DND-41 (cell line): ENCODE data around the gene SLC39A10.
A peak's percentile ranks its signal among the peaks of the same experiment; 100 is the strongest.

ENCODE experiments used
- ATAC-seq: fragments of 200-7000 bp; cut with Tn5 transposase; 3 replicates; pipeline ENCODE4 v1.9.1; 2021; ENCODE audit warnings: low read depth; ENCODE audit not compliant: insufficient read depth
- DNase-seq: peaks from one replicate; pipeline ENCODE4 v3.0.0-alpha.2; 2020
- H2AFZ ChIP-seq: 2 replicates; pipeline ENCODE4 v1.6.0; 2012; ENCODE audit warnings: low read depth, low read length
- H3K27ac ChIP-seq: 2 replicates; pipeline ENCODE4 v1.5.1; 2012; ENCODE audit warnings: low read length, inconsistent platforms
- H3K27me3 ChIP-seq: fragments of 200-600 bp; sonication (generic); 2 replicates; pipeline ENCODE4 v1.6.0; 2012; ENCODE audit warnings: low read length, mild to moderate bottlenecking, inconsistent platforms; ENCODE audit not compliant: insufficient read depth, poor library complexity
- H3K36me3 ChIP-seq: 2 replicates; pipeline ENCODE4 v1.5.1; 2012; ENCODE audit warnings: low read length, inconsistent platforms; ENCODE audit not compliant: insufficient read depth
- H3K4me1 ChIP-seq: 2 replicates; pipeline ENCODE4 v1.5.1; 2012; ENCODE audit warnings: mild to moderate bottlenecking, low read length; ENCODE audit not compliant: insufficient read depth
- H3K4me2 ChIP-seq: 2 replicates; pipeline ENCODE4 v1.6.0; 2012; ENCODE audit warnings: mild to moderate bottlenecking, moderate library complexity, low read length, inconsistent platforms; ENCODE audit not compliant: insufficient read depth
- H3K4me3 ChIP-seq, 2 experiments: fragments of 200-600 bp in 1 of 2; shearing (Covaris generic) in 1 of 2; 2 replicates each; pipeline ENCODE4 v1.5.1; 2012 to 2016; ENCODE audit warnings: inconsistent platforms in 2 of 2, low read length in 2 of 2, mild to moderate bottlenecking in 2 of 2, low read depth in 1 of 2, moderate library complexity in 1 of 2
- H3K79me2 ChIP-seq: 2 replicates; pipeline ENCODE4 v1.6.0; 2012; ENCODE audit warnings: low read length, inconsistent platforms; ENCODE audit not compliant: insufficient read depth
- H3K9ac ChIP-seq: 2 replicates; pipeline ENCODE4 v1.6.0; 2012; ENCODE audit warnings: low read depth, mild to moderate bottlenecking, inconsistent platforms, low read length, moderate library complexity
- H3K9me3 ChIP-seq: 2 replicates; pipeline ENCODE4 v1.5.1; 2012; ENCODE audit warnings: low read length, moderate library complexity, mild to moderate bottlenecking, inconsistent platforms; ENCODE audit not compliant: insufficient read depth, severe bottlenecking
- H4K20me1 ChIP-seq: 2 replicates; pipeline ENCODE4 v1.6.0; 2012; ENCODE audit warnings: low read length; ENCODE audit not compliant: insufficient read depth
- EZH2 ChIP-seq: IDR thresholded peaks from 3 replicates; pipeline ENCODE4 v1.6.1; 2012; ENCODE audit warnings: borderline replicate concordance, low read depth, mild to moderate bottlenecking, moderate library complexity, low read length, inconsistent platforms; ENCODE audit not compliant: severe bottlenecking
- TF ChIP-seq, protein P1 (sequence below): IDR thresholded peaks from 2 replicates; pipeline ENCODE4 v1.5.1; 2012; ENCODE audit warnings: borderline replicate concordance, low read length, moderate library complexity, mild to moderate bottlenecking; ENCODE audit not compliant: poor library complexity, severe bottlenecking; ENCODE audit errors: extremely low read depth

The SLC39A10 gene

DNA sequence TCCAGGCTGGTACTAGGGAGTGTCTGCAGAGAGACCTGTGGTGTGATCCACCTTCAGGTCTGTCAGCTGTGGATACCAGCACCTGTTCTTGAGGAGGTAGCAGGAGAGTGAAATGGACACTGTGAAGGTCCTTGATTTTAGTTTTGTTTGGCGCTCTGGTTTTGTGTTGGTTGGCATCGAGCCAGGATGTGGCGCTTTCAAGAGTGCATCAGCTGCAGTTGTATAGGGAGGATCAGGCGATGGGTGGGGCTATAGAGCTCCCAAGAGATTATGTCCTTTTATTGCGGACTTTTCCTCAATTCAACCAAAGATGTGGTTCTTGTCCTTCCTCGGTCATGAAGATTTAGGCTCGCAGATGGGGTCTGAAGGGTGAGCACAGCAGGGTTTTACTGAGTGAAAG, 37.5 kb downstream of the SLC39A10 start:
- Histone ChIP-seq H3K36me3 (peaks cover 30% of the 10 kb centered on the region), H4K20me1 (no peaks in the 10 kb centered on the region), H3K79me2 (peaks cover 90% of the 10 kb centered on the region), H3K9me3 (peaks cover 5% of the 10 kb centered on the region), H3K9ac (no peak overlapping the region), H3K27me3 (no peaks in the 10 kb centered on the region), H3K4me2 (no peak overlapping the region), H3K4me1 (peaks cover 9% of the 10 kb centered on the region), H2AFZ (no peak overlapping the region), H3K4me3 (no peak overlapping the region), H3K27ac (no peak overlapping the region)
- peak; percentile 29; the same call in 2 of the 3 replicates for ATAC-seq
- no peak for DNase-seq
- no peak for TF ChIP-seq EZH2
- TF ChIP-seq, protein P1, sequence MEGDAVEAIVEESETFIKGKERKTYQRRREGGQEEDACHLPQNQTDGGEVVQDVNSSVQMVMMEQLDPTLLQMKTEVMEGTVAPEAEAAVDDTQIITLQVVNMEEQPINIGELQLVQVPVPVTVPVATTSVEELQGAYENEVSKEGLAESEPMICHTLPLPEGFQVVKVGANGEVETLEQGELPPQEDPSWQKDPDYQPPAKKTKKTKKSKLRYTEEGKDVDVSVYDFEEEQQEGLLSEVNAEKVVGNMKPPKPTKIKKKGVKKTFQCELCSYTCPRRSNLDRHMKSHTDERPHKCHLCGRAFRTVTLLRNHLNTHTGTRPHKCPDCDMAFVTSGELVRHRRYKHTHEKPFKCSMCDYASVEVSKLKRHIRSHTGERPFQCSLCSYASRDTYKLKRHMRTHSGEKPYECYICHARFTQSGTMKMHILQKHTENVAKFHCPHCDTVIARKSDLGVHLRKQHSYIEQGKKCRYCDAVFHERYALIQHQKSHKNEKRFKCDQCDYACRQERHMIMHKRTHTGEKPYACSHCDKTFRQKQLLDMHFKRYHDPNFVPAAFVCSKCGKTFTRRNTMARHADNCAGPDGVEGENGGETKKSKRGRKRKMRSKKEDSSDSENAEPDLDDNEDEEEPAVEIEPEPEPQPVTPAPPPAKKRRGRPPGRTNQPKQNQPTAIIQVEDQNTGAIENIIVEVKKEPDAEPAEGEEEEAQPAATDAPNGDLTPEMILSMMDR = no peak

DNA sequence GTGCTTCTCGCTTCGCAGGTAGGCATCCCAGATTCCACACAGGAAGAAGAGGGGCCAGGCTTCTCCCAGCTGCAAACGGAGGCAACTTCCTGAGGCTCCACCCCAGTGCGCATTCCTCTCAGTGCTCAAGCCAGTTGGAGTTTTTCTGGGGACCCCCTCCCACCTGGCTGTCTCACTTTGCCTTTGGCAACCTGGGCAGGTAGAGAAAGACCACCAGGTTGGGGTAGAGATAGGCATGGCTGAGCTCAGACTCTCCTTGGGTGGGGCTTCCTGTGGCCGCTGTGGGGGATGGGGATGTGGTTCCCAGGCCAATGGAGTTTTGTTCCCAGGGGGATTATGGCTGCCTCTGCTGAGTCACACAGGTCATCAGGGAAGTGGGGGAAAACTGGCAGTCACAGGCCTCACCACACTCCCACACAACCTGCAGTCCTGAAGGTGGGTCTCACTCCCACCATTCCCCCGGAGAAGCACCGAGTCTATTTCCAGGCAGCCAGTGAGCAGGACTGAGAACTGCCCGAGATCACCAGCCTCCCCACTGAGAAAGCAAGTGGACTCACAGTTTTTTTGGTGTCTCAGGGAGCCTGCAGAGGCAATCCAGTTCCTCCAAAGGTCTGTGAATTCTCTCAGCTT, 38.1 kb downstream of the SLC39A10 start:
- Histone ChIP-seq H3K4me2 (no peak overlapping the region), H2AFZ (no peak overlapping the region), H3K27me3 (no peaks in the 10 kb centered on the region), H4K20me1 (no peaks in the 10 kb centered on the region), H3K9me3 (peaks cover 10% of the 10 kb centered on the region), H3K79me2 (peaks cover 90% of the 10 kb centered on the region), H3K9ac (no peak overlapping the region), H3K36me3 (peaks cover 30% of the 10 kb centered on the region), H3K4me3 (no peak overlapping the region), H3K4me1 (peaks cover 9% of the 10 kb centered on the region), H3K27ac (0 out of 2 replicates have a peak overlapping the region, but pooled peaks have one; percentile 5)
- DNase-seq (no peak), ATAC-seq (no peak)
- TF ChIP-seq, protein P1 = no peak
- TF ChIP-seq EZH2 = no peak

DNA sequence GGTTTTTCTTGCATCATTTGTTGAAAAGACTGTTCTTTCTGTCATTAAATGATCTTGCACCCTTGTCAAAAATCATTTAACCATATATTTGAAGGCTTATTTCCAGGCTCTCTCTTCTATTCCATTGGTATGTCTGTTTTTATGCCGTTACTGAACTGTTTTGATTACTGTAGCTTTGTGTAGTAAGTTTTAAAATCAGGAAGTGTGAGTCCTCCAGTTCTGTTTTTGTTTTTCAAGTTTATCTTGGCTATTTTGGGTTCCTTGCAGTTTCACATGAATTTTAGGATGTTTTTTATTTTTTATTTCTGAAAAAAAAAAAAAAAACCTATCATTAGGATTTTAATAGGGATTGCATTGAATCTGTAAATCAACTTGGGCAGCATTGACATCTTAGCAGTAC, 39.0 kb downstream of the SLC39A10 start:
- H3K27ac ChIP-seq = no peak overlapping the region
- H3K4me3 ChIP-seq = no peak overlapping the region
- no peak overlapping the region for H3K9ac ChIP-seq
- peaks cover 89% of the 10 kb centered on the region for H3K79me2 ChIP-seq
- no peak for DNase-seq
- H3K36me3 ChIP-seq = peaks cover 26% of the 10 kb centered on the region
- H3K4me2 ChIP-seq = no peak overlapping the region
- no peak overlapping the region for H2AFZ ChIP-seq
- peaks cover 16% of the 10 kb centered on the region for H3K9me3 ChIP-seq
- ATAC-seq = no peak
- TF ChIP-seq, protein P1 = no peak
- TF ChIP-seq EZH2 = no peak
- no peaks in the 10 kb centered on the region for H3K27me3 ChIP-seq
- H3K4me1 ChIP-seq = peaks cover 9% of the 10 kb centered on the region
- no peaks in the 10 kb centered on the region for H4K20me1 ChIP-seq
